NCI-H1436 (cell line): ENCODE measurements around the gene ARHGAP6.

ENCODE experiments used
- DNase-seq: peaks from one replicate; lab custom pipeline; 2025; lab: John Stamatoyannopoulos, UW

The ARHGAP6 gene

DNA sequence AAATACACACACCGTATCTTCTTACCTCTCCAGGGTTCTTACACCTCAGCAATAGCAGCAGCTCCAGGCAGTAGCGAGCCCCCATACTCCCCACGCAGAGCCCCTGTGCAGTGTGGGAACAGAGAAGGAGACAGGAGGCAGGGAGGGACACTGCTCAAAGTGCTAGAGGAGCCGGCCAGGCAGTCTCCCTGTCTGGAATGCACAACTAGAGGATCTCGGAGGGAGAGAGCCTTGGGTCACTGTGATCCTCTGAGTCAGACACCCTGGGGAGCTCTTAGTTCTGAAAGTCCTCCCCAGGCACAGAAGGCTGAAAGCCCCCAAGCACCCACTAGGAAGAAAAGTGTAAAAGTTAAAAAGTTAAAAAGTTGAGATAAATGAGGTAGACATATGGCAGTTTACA is 356.5 kb downstream of the ARHGAP6 start:
- no peak for DNase-seq

DNA sequence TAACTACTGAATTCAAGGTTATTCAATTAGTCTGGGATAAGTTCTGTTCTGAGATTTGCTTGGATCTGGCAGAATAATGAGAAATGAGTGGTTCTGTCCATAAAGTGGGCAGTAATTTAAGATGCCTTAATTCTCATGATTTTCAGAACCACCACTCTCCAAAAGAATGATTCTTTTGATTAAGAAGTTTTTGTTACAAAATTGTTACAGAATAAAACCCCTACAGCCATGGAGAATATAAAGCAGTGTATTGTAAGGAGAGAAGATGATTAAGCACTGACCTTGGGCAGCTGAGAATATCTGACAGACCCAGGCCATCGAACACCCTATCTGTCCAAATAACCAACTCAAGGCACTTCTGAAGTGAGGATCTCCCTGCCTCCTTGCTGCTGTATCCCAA is 360.1 kb downstream of the ARHGAP6 start:
- DNase-seq, result no peak

DNA sequence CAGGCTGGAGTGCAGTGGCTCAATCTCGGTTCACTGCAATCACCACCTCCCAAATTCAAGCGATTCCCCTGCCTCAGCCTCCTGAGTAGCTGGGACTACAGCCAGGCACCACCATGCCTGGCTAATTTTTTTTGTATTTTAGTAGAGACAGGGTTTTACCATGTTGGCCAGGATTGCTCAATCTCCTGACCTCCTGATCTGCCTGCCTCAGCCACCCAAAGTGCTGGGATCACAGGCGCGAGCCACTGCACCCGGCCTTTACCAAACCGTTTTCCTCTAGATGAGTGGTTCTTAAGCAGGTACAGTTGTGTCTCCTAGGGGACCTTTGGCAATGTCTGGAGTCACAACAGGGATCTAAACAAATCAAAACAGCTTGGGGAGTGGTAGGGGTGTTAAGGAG is 360.9 kb downstream of the ARHGAP6 start:
- no peak for DNase-seq

GRCh38 chrX:11298600-11298999 is 367.1 kb downstream of the ARHGAP6 start:
- DNase-seq, result no peak

GRCh38 chrX:11296051-11296450 is 369.7 kb downstream of the ARHGAP6 start:
- DNase-seq, result no peak

GRCh38 chrX:11293113-11293512 is 372.6 kb downstream of the ARHGAP6 start, which contains the start of gene AMELX:
Gene AMELX (plus strand): TSS chrX:11293413. CDS start chrX:11294789, 1,376 bp downstream.
- DNase-seq, result no peak

- DNase-seq, result no peak
Measured at GRCh38 chrX:11290416-11291102, 375.2 kb downstream of the ARHGAP6 start.

GRCh38 chrX:11287505-11287904 is 378.2 kb downstream of the ARHGAP6 start:
- no peak for DNase-seq

DNA sequence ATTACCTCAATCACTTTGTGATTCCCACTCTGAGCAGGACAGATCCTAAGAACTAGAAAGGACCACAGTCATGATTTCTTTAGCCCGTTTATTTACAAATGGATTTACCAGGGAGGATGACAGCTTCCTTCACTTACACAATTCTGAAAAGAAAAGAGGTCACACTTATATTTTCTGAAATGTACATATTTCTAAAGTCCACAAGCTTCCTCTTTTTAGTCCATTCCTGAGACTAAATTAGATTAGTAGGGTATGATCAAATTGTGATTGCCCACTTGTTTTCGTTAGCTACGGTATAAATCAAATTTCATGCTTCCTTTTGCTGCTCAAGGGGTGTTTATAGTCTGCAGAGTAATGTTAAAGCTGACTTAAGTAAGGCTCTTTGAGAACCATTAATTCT is 380.1 kb downstream of the ARHGAP6 start:
- DNase-seq, result no peak

DNA sequence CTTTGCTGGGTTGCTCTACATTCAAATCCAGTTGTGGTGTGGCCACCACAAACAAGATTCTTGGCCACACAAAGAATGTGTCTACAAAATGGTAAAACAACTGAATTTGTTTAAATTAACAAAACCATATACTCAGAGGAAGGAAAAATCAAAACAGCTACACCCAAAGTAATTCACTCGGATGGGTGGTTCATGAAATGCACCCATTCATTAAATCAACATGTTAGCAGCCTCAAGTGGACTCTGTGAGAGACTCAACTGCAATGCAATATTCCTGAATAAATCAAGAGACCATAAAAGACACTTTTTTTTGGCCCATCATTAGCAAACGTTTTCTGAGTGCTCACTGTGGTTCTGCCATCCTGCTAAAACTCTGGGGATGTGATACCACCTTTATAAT is 383.7 kb downstream of the ARHGAP6 start:
- no peak for DNase-seq

GRCh38 chrX:11273544-11273943 is 392.2 kb downstream of the ARHGAP6 start:
- DNase-seq, result no peak

DNA sequence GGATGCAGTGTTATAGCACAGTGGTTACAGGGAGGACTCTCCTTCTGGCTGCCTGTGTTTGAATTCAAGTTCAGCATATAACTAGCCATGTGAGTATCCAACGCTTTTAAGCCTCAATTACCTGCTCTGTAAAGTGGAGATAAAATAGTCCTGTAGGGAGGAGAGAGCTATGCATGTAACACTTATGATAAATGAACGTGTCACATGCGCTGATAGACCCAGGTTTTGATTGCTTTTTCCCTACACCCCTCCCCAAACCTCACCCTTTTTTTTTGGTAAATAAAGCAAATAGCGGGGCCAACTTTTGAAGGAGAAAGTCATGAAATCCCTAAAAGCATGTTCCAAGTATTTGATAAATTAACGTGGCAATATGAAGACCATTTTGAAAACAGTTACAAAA is 392.9 kb downstream of the ARHGAP6 start:
- no peak for DNase-seq

DNA sequence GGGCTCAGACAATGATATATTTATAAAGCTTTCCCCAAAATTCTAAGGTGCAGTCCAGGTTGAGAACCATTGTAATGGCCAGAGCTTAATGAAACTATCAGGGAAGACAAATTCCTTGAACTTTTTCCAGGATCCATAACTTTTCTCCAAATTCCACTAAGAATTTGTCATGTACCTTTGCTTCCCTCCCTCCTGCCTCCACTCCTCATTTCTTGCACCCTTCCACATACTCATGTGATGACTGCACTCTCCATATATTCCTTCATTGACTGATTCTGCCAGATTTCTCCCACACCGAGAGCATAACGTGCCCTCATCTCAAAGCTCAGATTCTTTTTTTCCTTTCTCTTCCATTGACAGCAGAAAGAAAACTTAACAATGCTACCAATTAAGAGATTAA is 393.4 kb downstream of the ARHGAP6 start:
- DNase-seq, result no peak

GRCh38 chrX:11269996-11270395 is 395.7 kb downstream of the ARHGAP6 start:
- DNase-seq, result no peak

GRCh38 chrX:11269006-11269405 is 396.7 kb downstream of the ARHGAP6 start:
- DNase-seq, result no peak

DNA sequence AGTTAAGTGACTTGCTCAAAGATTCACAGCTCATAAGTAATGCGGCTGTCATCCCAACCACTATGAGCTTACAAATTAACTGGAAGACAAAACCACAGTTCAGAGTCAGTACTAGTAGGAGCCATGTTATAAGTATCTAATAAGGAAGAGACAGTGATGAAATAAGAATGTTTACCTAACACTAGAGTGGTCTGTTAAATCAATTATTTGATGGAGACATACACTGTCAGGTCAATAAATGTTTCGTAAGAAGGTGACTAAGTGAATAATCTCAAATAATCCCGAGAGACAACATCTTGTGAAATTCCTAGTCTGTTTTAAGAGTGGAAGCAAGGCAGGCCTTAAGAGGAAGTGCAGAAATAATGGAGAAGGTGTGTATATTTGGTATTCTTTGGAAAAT is 398.3 kb downstream of the ARHGAP6 start:
- DNase-seq, result no peak

DNA sequence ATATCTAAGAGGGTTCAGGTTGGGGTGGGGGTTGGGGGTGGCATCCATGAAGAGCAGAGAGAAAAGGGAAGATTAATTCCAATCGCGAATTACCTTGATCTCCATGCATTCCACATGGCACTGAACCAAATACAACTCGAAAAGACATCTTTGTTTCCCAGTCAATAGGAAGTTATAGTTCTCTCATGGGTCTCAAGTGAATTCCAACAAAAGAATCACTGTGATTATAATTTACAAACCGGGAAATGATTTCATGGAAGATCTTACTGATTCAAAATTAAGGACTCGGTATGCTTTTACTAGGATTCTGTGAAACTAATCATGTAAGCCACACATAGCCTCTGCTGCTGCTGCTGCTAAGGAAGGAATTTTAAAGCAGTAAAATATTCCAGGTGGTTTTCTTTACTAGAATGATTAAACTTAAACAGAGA is 399.1 kb downstream of the ARHGAP6 start:
- no peak for DNase-seq

- no peak for DNase-seq
Measured at GRCh38 chrX:11265352-11265751, 400.4 kb downstream of the ARHGAP6 start.

DNA sequence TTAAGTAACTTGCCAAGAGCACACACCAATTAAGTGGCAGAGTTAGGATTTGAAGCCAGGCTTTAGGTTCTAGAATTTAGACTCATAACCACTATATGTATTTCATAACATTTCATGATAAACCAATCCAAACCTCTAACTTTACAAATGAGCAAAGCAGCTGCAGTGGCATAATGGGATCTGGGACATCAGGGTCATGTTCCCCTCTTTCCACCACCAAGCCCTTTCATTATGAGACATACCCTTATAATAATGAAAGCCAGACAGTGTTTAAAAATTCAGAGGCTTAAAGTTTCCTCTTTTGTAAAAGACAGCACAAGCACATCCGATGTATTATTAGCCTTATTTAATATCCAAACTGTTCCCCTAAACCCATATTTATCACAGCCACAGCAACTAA is 400.8 kb downstream of the ARHGAP6 start:
- no peak for DNase-seq

DNA sequence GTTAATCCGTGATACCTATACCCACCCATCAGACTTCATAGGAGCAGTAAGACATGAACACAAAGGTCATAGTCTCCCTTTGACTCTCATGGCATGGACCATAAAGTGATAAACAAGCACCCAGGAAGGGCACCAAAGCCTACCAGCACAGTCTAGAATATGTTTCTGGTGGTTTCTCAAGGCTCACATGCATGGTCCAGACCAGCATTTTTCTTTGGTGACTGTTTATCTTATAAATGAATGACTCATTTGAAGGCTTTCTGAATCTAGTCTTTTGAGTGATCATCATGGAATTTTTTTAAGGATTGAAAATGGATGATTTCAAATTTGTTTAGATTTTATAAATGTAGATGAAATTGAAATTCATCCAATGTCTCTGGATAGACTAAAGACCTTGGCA is 404.5 kb downstream of the ARHGAP6 start:
- no peak for DNase-seq

DNA sequence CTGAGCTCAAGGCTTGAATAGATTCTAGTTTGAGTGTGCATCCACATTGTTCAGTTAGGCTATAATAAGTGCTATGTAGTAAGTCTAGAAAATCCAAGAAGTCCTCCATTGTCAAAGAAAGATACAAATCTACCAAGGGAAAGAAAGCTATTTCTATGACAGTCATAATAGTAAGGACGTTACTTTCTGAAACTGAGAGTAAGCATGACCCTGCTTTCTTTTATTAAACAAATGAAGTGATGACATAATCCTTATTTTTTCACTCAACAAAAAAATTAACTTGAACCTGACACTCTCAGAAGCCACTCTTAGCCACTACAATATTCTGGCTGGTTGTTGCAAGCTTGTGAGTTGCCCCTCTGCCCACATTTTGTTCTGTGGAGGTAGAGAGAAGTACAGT is 406.3 kb downstream of the ARHGAP6 start:
- DNase-seq, result no peak

DNA sequence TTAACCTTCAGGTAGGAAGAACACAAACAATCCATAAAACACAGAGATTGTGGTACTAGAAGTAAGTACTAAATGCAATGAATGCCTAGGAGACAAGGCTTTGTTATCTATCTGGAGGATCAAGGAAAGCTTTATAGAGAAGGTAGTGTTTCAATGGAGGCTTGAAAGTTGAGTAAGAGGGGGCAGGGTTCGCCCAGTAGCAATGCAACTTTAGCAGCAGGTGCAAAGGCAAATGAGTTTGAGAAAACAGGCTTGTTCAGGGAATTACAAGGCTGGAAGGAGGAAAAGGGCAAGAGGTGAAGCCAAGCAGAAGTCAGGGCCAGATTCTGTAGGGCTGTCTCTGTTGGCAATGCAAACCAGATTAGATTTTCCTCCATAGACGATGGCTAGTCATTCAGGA is 408.0 kb downstream of the ARHGAP6 start:
- no peak for DNase-seq

DNA sequence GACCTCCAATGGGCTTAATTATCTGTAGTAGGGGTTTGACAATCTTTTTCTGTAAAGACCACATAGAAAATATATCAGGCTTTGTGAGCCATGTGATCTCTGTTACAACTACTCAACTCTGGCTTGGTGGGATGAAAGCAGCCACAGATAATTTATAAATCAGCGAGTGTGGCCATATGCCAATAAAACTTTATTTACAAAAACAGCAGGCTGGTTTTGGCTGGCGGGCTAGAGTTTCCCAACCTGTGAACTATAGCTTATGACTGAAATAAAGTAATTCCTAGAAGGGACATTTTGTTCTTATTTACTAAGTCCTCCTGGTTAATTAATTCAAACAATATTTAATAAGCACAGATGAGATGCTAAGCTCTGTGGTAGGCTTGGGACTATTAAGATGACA is 408.4 kb downstream of the ARHGAP6 start:
- no peak for DNase-seq

DNA sequence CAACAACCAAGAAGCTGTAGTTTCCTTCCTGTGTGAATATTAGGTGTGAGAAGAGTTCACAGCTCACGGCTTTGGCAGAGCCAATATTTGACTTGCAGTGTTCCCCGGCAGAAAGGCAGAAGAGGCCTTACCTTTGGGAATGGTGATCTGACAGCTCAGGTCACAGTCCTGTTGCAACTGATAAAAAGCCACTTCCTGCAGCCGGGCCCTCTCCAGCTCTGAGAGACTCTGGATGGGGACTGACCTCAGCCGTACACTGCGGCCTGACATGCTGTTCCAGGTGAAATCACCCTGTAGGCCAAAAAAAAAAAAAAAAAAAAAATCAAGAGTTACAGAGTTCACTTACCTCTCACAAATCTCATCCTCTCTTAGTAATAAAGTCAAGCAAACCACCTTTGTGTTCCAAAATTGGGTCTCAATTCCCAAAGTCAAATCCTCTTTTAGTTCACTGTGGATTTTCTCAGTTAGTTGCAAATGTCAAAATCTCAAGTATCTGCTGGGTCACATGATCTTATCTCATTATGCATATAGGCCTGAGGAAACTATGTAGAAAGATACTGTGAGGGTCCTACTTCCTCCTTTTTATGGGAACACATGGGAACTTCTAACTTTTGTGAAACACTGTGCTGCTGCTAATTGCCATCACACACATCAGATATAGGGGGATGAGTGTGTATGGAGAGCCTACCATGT is 411.2 kb downstream of the ARHGAP6 start:
- no peak for DNase-seq
